Colonic mucosa (tissue), 4 donors: ENCODE measurements around the gene ARHGAP15. TPM values are rescaled to one million over a fixed set of nuclear protein-coding genes. Genes with fewer than 3 reads are reported as not detected.

Source experiments
- DNase-seq: peaks from one replicate; pipeline ENCODE4 v3.0.0-alpha.2; 2020
- H3K27ac ChIP-seq: fragments of 200-600 bp; one replicate; pipeline ENCODE4 v1.8.0; 2021
- H3K27me3 ChIP-seq: fragments of 200-600 bp; one replicate; pipeline ENCODE4 v1.8.0; 2021
- H3K36me3 ChIP-seq: fragments of 200-600 bp; one replicate; pipeline ENCODE4 v1.8.0; 2021
- H3K4me1 ChIP-seq: fragments of 200-600 bp; one replicate; pipeline ENCODE4 v1.8.0; 2021; ENCODE audit warnings: mild to moderate bottlenecking
- H3K4me3 ChIP-seq: fragments of 200-600 bp; one replicate; pipeline ENCODE4 v1.8.0; 2021
- H3K9ac ChIP-seq, 2 donors: one replicate each; pipeline ENCODE4 v1.7.0; 2013; ENCODE audit warnings: control low read depth in 2 of 2, low read depth in 2 of 2, low read length in 2 of 2
- H3K9me3 ChIP-seq: fragments of 200-600 bp; one replicate; pipeline ENCODE4 v1.8.0; 2021
- CTCF ChIP-seq: fragments of 200-600 bp; IDR thresholded peaks from one replicate; pipeline ENCODE4 v1.8.0; 2022; ENCODE audit warnings: antibody characterized with exemption, mild to moderate bottlenecking
- intact Hi-C: fragments of 100-400 bp; cut with DNase I; formaldehyde crosslinking; loops from one replicate; pipeline ENCODE4 v1.14.1; 2022
- total RNA-seq, 2 donors: library from RNA; stranded (reverse); fragmentation: NEBNext Ultra II Directional in 1 of 2; extraction: Animal tissue kit (Norgen Biotek cat#: 25700) in 1 of 2; gene quantifications; one replicate each; pipeline ENCODE4 v1.2.1, GENCODE V29; 2021
- donor health status: healthy.
- donor health status: DM: no; HTN: no; CAD: no.
- donor health status: DM: no; HTN: no; CAD: no.

ARHGAP15 gene
- total RNA-seq, 2 donors from 2014 or later, result 1.6 to 3.7 TPM

GRCh38 chr2:143138292-143138691 is 9.1 kb downstream of the ARHGAP15 start:
- H3K9me3 ChIP-seq, result no peaks in the 10 kb centered on the region
- H3K4me3 ChIP-seq, result no peak overlapping the region
- no peak for DNase-seq
- no peak overlapping the region for H3K27ac ChIP-seq
- no peak overlapping the region for H3K9ac ChIP-seq
- TF ChIP-seq CTCF, result no peak
- H3K36me3 ChIP-seq, result no peaks in the 10 kb centered on the region
- H3K27me3 ChIP-seq, result no peaks in the 10 kb centered on the region
- intact Hi-C loops, result no loop called here
- no peaks in the 10 kb centered on the region for H3K4me1 ChIP-seq

DNA sequence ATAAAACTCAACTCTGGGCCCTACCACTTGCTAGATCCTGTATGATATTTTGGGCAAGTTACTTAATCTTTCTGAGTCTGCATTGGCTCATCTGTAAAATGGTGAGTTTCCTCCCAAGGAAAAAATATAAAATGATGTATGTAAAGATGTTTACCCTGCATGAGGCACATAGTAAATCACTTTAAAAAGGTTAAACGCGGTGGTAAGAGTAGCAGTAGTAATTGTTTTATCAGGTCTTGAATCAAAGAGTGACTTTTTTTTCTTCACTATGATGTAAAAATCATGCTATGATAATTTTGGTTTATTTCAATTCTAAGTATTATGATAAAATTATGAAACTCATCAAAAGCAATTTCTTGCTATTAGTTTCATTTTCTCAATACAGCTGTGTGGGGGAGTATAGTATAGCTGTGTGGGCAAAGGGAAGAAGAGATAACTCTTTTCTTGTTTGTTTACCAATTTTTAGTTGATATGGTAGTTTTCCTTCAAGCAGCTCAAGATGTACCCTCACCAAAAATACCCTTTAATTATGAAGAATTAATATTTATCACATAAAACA is 10.7 kb downstream of the ARHGAP15 start:
- H3K27me3 ChIP-seq, result no peaks in the 10 kb centered on the region
- no peak overlapping the region for H3K4me3 ChIP-seq
- intact Hi-C loops, result no loop called here
- no peak for TF ChIP-seq CTCF
- no peaks in the 10 kb centered on the region for H3K9me3 ChIP-seq
- H3K9ac ChIP-seq, result no peak overlapping the region
- no peaks in the 10 kb centered on the region for H3K4me1 ChIP-seq
- no peak for DNase-seq
- H3K36me3 ChIP-seq, result no peaks in the 10 kb centered on the region
- no peak overlapping the region for H3K27ac ChIP-seq

- intact Hi-C loops, result no loop called here
- Histone ChIP-seq H3K4me1 (no peaks in the 10 kb centered on the region), H3K27ac (no peak overlapping the region), H3K4me3 (no peak overlapping the region), H3K36me3 (no peaks in the 10 kb centered on the region), H3K9ac (no peak overlapping the region), H3K27me3 (no peaks in the 10 kb centered on the region), H3K9me3 (no peaks in the 10 kb centered on the region)
- TF ChIP-seq CTCF, result no peak
- DNase-seq, result no peak
Measured at GRCh38 chr2:143140864-143141661, 11.8 kb downstream of the ARHGAP15 start.

GRCh38 chr2:143142598-143142997 is 13.4 kb downstream of the ARHGAP15 start:
- H3K36me3 ChIP-seq, result no peaks in the 10 kb centered on the region
- no peak overlapping the region for H3K9ac ChIP-seq
- H3K4me3 ChIP-seq, result no peak overlapping the region
- no peaks in the 10 kb centered on the region for H3K4me1 ChIP-seq
- H3K27ac ChIP-seq, result no peak overlapping the region
- H3K9me3 ChIP-seq, result no peaks in the 10 kb centered on the region
- no peak for TF ChIP-seq CTCF
- intact Hi-C loops, result no loop called here
- H3K27me3 ChIP-seq, result no peaks in the 10 kb centered on the region
- no peak for DNase-seq

GRCh38 chr2:143144813-143145455 is 15.7 kb downstream of the ARHGAP15 start:
- H3K4me1 ChIP-seq, result no peaks in the 10 kb centered on the region
- intact Hi-C loops, result no loop called here
- H3K36me3 ChIP-seq, result no peaks in the 10 kb centered on the region
- DNase-seq, result no peak
- H3K27me3 ChIP-seq, result no peaks in the 10 kb centered on the region
- no peak for TF ChIP-seq CTCF
- H3K9ac ChIP-seq, result no peak overlapping the region
- no peaks in the 10 kb centered on the region for H3K9me3 ChIP-seq
- no peak overlapping the region for H3K27ac ChIP-seq
- no peak overlapping the region for H3K4me3 ChIP-seq
